GM12891 (cell line): ENCODE measurements around the gene ADAMTS4.

ENCODE experiments used
- PAX5 ChIP-seq: IDR thresholded peaks from 2 replicates; pipeline ENCODE4 v1.6.1; 2011; ENCODE audit warnings: low read length, moderate library complexity, mild to moderate bottlenecking; ENCODE audit not compliant: insufficient read depth, severe bottlenecking
- POLR2A ChIP-seq: IDR thresholded peaks from 2 replicates; pipeline ENCODE4 v1.6.1; 2011; ENCODE audit warnings: low read depth, low read length, control low read depth

GRCh38 chr1:161189036-161189435, 9.8 kb downstream of the ADAMTS4 start:
- TF ChIP-seq POLR2A: no peak
- no peak for TF ChIP-seq PAX5
